Cardiac septum (tissue), 1 donor: ENCODE data around the gene RBM47. TPM values are rescaled to one million over a fixed set of nuclear protein-coding genes. Genes with fewer than 3 reads are reported as not detected.
"Not testable (repeated sequence)": the region's sequence is repeated elsewhere in the genome, so short reads cannot be mapped to it uniquely, and the experiment has no call there.

Experiments
- DNase-seq: peaks from one replicate; pipeline ENCODE4 v3.0.0-alpha.2; 2020; ENCODE audit warnings: low spot score
- intact Hi-C: fragments of 100-400 bp; cut with DNase I; formaldehyde crosslinking; loops from one replicate; pipeline ENCODE4 v1.14.0; 2022
- total RNA-seq: library from RNA; stranded (reverse); fragmentation: NEBNext Ultra II Directional; extraction: Animal tissue kit (Norgen Biotek cat#: 25700); gene quantifications from one replicate; pipeline ENCODE4 v1.2.1, GENCODE V29; 2021
- donor health status: DM: no; HTN: no; CAD: no.

Gene RBM47
- total RNA-seq, 1 donor from 2014 or later = 3.3 TPM

GRCh38 chr4:40427128-40427527 is 202.5 kb downstream of the RBM47 start:
- no peak for DNase-seq
- intact Hi-C loops = no loop called here

- intact Hi-C loops = no loop called here
- DNase-seq = no peak
Measured at GRCh38 chr4:40425799-40426574, 203.7 kb downstream of the RBM47 start.

DNA sequence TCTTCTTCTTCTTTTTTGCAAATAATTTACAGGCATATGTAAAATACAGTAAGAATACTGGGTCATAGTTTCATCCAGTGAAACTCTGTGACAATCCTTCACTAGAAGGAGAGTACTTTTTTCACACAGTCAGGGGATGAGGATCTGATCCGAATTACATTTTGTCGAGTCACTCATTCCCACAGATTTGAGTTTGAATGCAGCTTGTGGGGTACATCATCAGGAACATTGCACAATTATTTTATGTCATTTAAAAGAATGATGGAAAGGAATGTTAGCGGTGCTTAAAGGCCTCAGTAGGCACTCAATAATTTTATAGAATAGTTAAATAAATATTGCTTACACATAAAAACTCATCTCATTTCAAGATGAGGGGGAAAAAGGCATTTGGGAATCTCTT is 205.9 kb downstream of the RBM47 start:
- DNase-seq = no peak
- intact Hi-C loops = no loop called here

- DNase-seq = no peak
- intact Hi-C loops = no loop called here
Measured at GRCh38 chr4:40421839-40422708, 207.6 kb downstream of the RBM47 start.

DNA sequence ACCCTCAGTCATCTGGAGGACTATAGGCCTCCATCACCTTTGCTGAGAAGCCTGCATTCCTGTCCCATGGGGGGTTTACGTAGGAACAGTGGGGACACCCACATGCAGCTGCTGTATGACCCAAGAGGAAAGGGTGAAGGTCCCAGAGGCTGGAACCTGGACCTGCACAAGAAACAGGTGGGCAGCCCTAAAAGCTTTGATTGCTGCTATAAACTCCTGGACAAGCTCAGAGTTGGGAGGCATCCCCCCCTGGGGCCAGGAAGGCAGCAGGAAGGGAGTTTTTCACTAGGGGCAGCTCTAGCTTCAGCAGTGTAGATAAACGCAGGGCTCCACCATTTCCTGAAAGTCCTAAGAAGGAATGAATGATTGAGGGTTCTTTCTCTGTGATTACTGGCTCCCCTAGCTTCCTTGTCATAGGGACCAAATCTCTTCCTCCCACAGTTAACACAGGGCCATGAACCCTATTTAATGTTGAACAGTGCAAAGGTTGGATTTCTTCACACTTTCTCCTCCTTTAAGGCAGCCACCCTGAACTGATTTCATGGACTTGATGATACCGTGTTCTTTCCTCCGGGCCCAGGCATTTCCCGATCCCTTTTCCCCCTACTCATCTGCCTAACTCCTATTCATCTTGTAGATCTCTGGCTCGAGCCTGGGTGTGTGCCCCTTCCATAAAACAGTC is 210.3 kb downstream of the RBM47 start:
- no peak for DNase-seq
- intact Hi-C loops = no loop called here

GRCh38 chr4:40418430-40419230 is 211.0 kb downstream of the RBM47 start:
- no peak for DNase-seq
- intact Hi-C loops = no loop called here

- DNase-seq = no peak
- intact Hi-C loops = no loop called here
Measured at GRCh38 chr4:40417941-40418340, 211.7 kb downstream of the RBM47 start.

DNA sequence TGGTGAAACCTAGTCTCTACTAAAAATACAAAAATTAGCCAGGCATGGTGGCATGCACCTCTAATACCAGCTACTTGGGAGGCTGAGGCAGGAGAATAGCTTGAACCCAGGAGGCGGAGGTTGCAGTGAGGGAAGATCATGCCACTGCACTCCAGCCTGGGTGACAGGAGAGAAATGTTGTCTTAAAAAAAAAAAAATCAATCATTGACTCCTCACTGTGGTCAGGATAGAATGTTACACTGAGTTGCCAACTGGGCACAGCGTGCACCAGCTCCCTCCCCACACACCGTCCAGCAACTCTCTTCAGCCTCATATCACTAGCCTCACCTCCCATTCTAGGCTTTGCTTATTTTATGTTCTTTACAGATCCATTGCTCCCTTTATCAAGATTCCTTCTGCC is 215.0 kb downstream of the RBM47 start:
- no peak for DNase-seq
- intact Hi-C loops = no loop called here

GRCh38 chr4:40412866-40413795 is 216.5 kb downstream of the RBM47 start:
- no peak for DNase-seq
- intact Hi-C loops = no loop called here

DNA sequence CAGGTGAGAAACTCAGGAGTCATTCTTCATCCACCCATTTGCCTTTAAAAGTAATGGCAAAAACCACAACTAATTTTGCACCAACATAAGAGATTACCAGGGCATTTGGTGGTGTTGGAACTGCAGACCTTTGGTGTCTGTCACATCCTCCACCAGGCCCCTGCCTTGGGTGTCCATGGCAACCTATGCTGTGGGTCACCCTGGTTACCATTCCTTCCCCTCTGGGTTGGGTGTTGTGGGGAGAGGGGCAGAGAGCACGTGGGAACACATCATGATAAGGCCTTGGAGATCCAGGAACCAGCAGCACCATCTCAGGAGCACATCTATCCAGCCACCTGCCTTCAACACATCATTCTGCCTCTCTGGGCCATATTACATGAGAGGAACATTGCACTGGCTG is 217.3 kb downstream of the RBM47 start:
- intact Hi-C loops = no loop called here
- no peak for DNase-seq

DNA sequence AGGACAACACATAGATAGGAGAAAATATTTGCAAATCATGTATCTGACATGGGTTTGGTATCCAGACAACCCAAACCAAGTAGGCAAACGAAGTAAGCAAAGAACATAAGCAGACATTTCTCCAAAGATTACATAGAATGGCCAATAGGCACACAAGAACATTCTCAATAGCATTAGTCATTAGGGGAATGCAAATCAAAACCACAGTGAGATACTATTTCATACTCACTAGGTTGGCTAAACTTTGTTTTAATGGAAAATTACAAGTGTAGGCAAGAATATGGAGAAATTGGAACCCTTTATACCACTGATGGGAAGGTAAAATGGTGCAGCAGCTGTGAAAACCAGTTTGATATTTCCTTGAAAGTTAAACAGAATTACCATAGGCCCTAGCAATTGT is 219.8 kb downstream of the RBM47 start:
- intact Hi-C loops = no loop called here
- DNase-seq = no peak

DNA sequence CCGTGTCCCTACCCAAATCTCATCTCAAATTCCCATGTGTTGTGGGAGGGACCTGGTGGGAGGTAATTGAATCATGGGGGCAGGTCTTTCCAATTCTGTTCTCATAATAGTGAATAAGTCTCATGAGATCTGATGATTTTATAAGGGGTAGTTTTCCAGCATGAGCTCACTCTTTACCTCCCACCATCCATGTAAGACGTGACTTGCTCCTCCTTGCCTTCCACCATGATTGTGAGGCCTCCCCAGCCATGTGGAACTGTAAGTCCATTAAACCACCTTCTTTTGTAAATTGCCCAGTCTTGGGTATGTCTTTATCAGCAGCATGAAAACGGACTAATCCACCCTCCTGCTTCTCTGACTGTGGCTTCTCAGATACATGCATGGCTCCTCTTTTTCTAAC is 222.2 kb downstream of the RBM47 start:
- DNase-seq, intact Hi-C loops: not testable (repeated sequence)

- DNase-seq = no peak
- intact Hi-C loops = no loop called here
Measured at GRCh38 chr4:40406340-40406739, 223.3 kb downstream of the RBM47 start.

- intact Hi-C loops = no loop called here
- no peak for DNase-seq
Measured at GRCh38 chr4:40405193-40405592, 224.5 kb downstream of the RBM47 start.

DNA sequence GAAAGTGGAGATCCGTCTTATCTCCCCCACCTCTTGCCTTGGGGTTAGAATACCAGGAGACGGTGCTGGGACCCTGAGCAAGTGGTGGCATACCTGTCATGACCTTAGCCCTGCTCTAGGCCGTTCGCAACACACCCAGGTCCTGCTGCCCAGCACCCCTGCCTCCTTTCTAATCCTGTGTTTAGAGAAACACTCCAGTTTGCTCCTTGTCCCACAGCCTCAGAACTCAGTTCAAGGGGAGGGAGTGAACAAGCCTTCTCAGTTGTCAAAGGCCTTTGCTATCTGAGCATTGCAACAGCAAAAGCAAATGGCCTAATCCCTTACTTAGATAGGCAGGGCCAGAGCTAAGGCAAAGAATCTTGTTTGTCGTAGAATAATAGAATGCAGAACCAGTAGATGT is 226.6 kb downstream of the RBM47 start:
- intact Hi-C loops = no loop called here
- no peak for DNase-seq

- no peak for DNase-seq
- intact Hi-C loops = no loop called here
Measured at GRCh38 chr4:40402556-40402955, 227.1 kb downstream of the RBM47 start.

DNA sequence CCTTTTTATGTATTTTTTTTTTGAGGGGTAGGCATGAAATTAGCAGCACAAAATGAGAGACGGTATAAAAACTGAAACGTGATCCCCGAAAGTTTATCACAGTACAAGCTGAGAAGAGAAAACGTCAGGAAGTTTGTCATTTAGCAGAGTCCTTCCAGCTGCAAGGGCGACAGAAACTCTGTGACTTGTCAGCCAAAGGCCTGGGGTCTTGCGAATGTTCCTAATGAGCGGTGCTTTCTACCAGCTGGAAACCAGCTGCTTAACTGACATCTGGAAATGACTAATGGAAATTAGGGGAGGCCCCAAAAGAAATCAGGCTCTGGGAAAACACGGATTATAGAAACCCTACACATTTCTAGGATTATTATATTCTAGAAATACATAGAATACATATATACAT is 228.0 kb downstream of the RBM47 start:
- DNase-seq = no peak
- intact Hi-C loops = no loop called here

DNA sequence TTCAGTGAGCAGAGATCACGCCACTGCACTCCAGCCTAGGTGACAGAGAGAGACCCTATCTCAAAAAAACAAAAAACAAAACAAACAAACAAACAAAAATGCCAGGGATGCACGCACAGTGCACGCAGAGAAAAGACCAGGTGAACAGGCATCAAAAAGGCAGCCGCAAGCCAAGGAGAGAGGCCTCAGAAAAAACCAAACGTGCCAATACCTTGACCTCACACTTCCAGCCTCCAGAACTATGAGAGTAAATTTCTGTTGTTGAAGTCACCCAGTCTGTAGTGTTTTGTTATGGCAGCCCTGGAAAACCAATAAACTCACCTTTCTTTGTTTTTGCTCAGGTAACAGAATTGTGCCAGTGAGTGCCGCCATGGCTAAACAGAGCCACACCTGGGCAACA is 228.6 kb downstream of the RBM47 start:
- DNase-seq = no peak

GRCh38 chr4:40399578-40399977 is 230.1 kb downstream of the RBM47 start:
- DNase-seq = no peak
- intact Hi-C loops = no loop called here

More for the DNA sequence above, 228.6 kb downstream of the RBM47 start:
- intact Hi-C loops = no loop called here
